Endothelial cell of umbilical vein (primary cell): ENCODE measurements around the gene PTGDS. TPM values are rescaled to one million over a fixed set of nuclear protein-coding genes. Genes with fewer than 3 reads are reported as not detected.

Experiments used
- BruUV-seq: library from RNA; stranded (reverse); fragments of 400-500 nt; replicated peaks from 2 replicates; lab custom pipeline; 2021; lab: Mats Ljungman, UMichigan
- CTCF ChIA-PET: fragments of 300-600, 350-600 bp; sonication (Branson Sonifier 250); formaldehyde crosslinking; loops from one replicate; lab custom pipeline; 2021; ENCODE audit warnings: antibody characterized with exemption, inconsistent platforms; lab: Charles Lee
- POLR2A ChIA-PET: fragments of 300-600, 350-600 bp; sonication (Branson Sonifier 250); formaldehyde crosslinking; loops from one replicate; lab custom pipeline; 2021; ENCODE audit warnings: antibody characterized with exemption, inconsistent platforms; lab: Charles Lee
- DNase-seq: peaks from one replicate; pipeline ENCODE4 v3.0.0-alpha.2; 2011; ENCODE audit warnings: low read depth, low spot score
- FAIRE-seq: peaks from 2 replicates; lab custom pipeline; 2011; peaks lifted over from hg19 to GRCh38; lab: Jason Lieb, UNC
- H2AFZ ChIP-seq: 2 replicates; pipeline ENCODE4 v1.6.0; 2012; ENCODE audit warnings: low read depth, low read length, control low read depth, inconsistent platforms
- H3K27ac ChIP-seq: 2 replicates; pipeline ENCODE4 v1.5.1; 2011; ENCODE audit warnings: low read depth, mild to moderate bottlenecking, control low read depth, low read length, moderate library complexity; ENCODE audit not compliant: insufficient read depth
- H3K27me3 ChIP-seq, 2 experiments: 2 replicates each; pipeline versions ENCODE4 v1.6.0 to v1.6.1; 2011; ENCODE audit warnings: low read length in 2 of 2, mixed read lengths in 1 of 2; ENCODE audit not compliant: control insufficient read depth in 2 of 2, insufficient read depth in 2 of 2
- H3K36me3 ChIP-seq, 2 experiments: 2 replicates in 1 of 2; 3 replicates in 1 of 2; pipeline ENCODE4 v1.5.1; 2011; ENCODE audit warnings: low read length in 2 of 2, mild to moderate bottlenecking in 1 of 2, moderate library complexity in 1 of 2; ENCODE audit not compliant: control insufficient read depth in 2 of 2, insufficient read depth in 2 of 2; ENCODE audit errors: extremely low read depth in 1 of 2
- H3K4me1 ChIP-seq: 3 replicates; pipeline ENCODE4 v1.5.1; 2011; ENCODE audit warnings: mild to moderate bottlenecking, low read length; ENCODE audit not compliant: control insufficient read depth, insufficient read depth; ENCODE audit errors: extremely low read depth
- H3K4me2 ChIP-seq: 2 replicates; pipeline ENCODE4 v1.6.1; 2011; ENCODE audit warnings: low read length, control low read depth, mixed read lengths; ENCODE audit not compliant: insufficient read depth
- H3K4me3 ChIP-seq, 3 experiments: fragments of 200-600 bp in 1 of 3; sonication (generic), shearing (Covaris generic) in 1 of 3; replicated peaks in 1 of 3; 2 replicates each; pipeline ENCODE4 v1.5.1; 2011 to 2016; ENCODE audit warnings: control low read depth in 3 of 3, low read length in 3 of 3, mild to moderate bottlenecking in 2 of 3, inconsistent platforms in 1 of 3, low read depth in 1 of 3, moderate library complexity in 1 of 3; ENCODE audit not compliant: insufficient read depth in 1 of 3
- H3K79me2 ChIP-seq: 2 replicates; pipeline ENCODE4 v1.6.0; 2012; ENCODE audit warnings: low read length, inconsistent platforms; ENCODE audit not compliant: control insufficient read depth, insufficient read depth
- H3K9ac ChIP-seq: replicated peaks from 2 replicates; pipeline ENCODE3; 2011; ENCODE audit warnings: low read length, control low read depth; ENCODE audit not compliant: insufficient read depth; ENCODE audit errors: extremely low read depth
- H3K9me1 ChIP-seq: replicated peaks from 3 replicates; pipeline ENCODE4 v1.6.0; 2011; ENCODE audit warnings: mild to moderate bottlenecking, low read length; ENCODE audit not compliant: control insufficient read depth, insufficient read depth; ENCODE audit errors: extremely low read depth
- H3K9me3 ChIP-seq: replicated peaks from 2 replicates; pipeline ENCODE4 v1.5.1; 2012; ENCODE audit warnings: low read length, inconsistent platforms; ENCODE audit not compliant: control insufficient read depth, insufficient read depth
- H4K20me1 ChIP-seq: replicated peaks from 2 replicates; pipeline ENCODE3; 2011; ENCODE audit warnings: mild to moderate bottlenecking, low read length; ENCODE audit not compliant: control insufficient read depth, insufficient read depth; ENCODE audit errors: extremely low read depth
- CTCF ChIP-seq, 2 donors: IDR thresholded peaks; 1 replicate in 1 of 2; 2 replicates in 1 of 2; pipeline ENCODE4 v1.5.1; 2011; ENCODE audit warnings: low read length in 2 of 2, mild to moderate bottlenecking in 2 of 2, moderate library complexity in 2 of 2, control low read depth in 1 of 2, inconsistent platforms in 1 of 2, low read depth in 1 of 2; ENCODE audit not compliant: insufficient read depth in 1 of 2; ENCODE audit errors: extremely low read depth in 1 of 2
- EZH2 ChIP-seq: IDR thresholded peaks from 2 replicates; pipeline ENCODE4 v1.6.1; 2012; ENCODE audit warnings: borderline replicate concordance, low read depth, mild to moderate bottlenecking, moderate library complexity, low read length, inconsistent platforms; ENCODE audit not compliant: severe bottlenecking
- FOS ChIP-seq: IDR thresholded peaks from 2 replicates; pipeline ENCODE4 v1.6.1; 2011; ENCODE audit warnings: mild to moderate bottlenecking, low read length, moderate library complexity, borderline replicate concordance; ENCODE audit not compliant: insufficient read depth
- GATA2 ChIP-seq: IDR thresholded peaks from 2 replicates; pipeline ENCODE4 v1.7.0; 2011; ENCODE audit warnings: low read depth, mild to moderate bottlenecking, moderate library complexity, mixed read lengths, low read length; ENCODE audit not compliant: insufficient read length, insufficient read depth
- JUN ChIP-seq: IDR thresholded peaks from 2 replicates; pipeline ENCODE4 v1.6.1; 2011; ENCODE audit warnings: borderline replicate concordance, low read depth; ENCODE audit not compliant: insufficient read length, insufficient read depth
- MYC ChIP-seq: IDR thresholded peaks from one replicate; pipeline ENCODE4 v1.6.1; 2011; ENCODE audit warnings: mild to moderate bottlenecking, low read depth, low read length
- POLR2A ChIP-seq: IDR thresholded peaks from 2 replicates; pipeline ENCODE4 v1.6.1; 2012; ENCODE audit warnings: low read depth, mild to moderate bottlenecking, control low read depth, low read length
- POLR2AphosphoS5 ChIP-seq: IDR thresholded peaks from 2 replicates; pipeline ENCODE4 v1.6.1; 2012; ENCODE audit warnings: low read depth, mild to moderate bottlenecking, control low read depth, low read length, moderate library complexity; ENCODE audit not compliant: insufficient read depth
- dilution Hi-C: fragments of 300-500 bp; cut with MboI; formaldehyde crosslinking; loops from one replicate; pipeline ENCODE4 v1.15.0; 2019; ENCODE audit warnings: low sequenced_read_pairs; ENCODE audit not compliant: extremely low pct_ligation_motif_present
- intact Hi-C: fragments of 100-400 bp; cut with micrococcal nuclease; formaldehyde crosslinking; loops from one replicate; pipeline ENCODE4 v1.10.0; 2022
- polyA plus RNA-seq, 4 experiments: library from polyadenylated mRNA; depleted of rRNA in 3 of 4; stranded (reverse) in 3 of 4; unstranded in 1 of 4; fragments of >200 nt; gene quantifications; 2 replicates each; pipeline versions ENCODE4 v1.2.1 to v1.2.3, GENCODE V29; 2011 to 2012; ENCODE audit warnings: missing spikeins in 1 of 4
- total RNA-seq: library from RNA; stranded (reverse); gene quantifications from 2 replicates; pipeline ENCODE4 v1.2.3, GENCODE V29; 2021
- TF ChIP-seq, protein P1 (sequence below): IDR thresholded peaks from 2 replicates; pipeline ENCODE4 v1.6.1; 2011; ENCODE audit not compliant: insufficient read depth, insufficient read length

PTGDS gene
- total and polyA plus RNA-seq, 2 donors (not counting 3 experiments of a cell fraction or from before 2014, with no cell fraction given) = not detected

DNA sequence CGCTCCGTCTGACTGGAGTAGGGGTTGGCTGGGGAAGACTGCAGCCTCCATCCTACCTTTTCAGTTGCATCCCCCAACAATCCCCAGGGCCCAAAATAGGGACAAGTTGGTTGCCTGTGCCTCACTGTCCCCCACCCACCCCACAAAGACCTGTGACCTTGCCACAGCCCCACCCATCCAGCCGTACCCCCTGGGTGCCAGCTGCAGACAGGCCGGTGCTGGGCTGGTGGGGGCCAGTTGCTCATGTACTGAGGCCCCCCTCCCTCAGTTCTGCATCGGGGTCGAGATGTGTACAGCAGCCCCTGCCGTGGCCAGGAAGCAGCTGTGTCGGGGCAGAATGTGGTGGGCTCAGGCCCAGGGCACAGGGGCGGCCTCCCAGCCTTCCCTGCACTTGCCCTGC is 5.9 kb downstream of the PTGDS start:
- Histone ChIP-seq H3K36me3 (no peaks in the 10 kb centered on the region), H3K4me1 (peaks cover 4% of the 10 kb centered on the region), H3K9me3 (no peaks in the 10 kb centered on the region), H3K9ac (no peak overlapping the region), H3K27me3 (peaks cover 3 to 10% of the 10 kb centered on the region in 2 experiments), H3K4me2 (no peak overlapping the region), H3K27ac (no peak overlapping the region), H3K79me2 (no peaks in the 10 kb centered on the region), H4K20me1 (no peaks in the 10 kb centered on the region), H3K9me1 (no peaks in the 10 kb centered on the region), H2AFZ (no peak overlapping the region), H3K4me3 (no peak overlapping the region)
- ChIA-PET CTCF (interaction anchor here (1.4 kb wide), 1 partner anchor 9 kb away, joined by 3 read pairs; the partner anchor contains the start of gene PAXX), POLR2A (no interaction called here)
- DNase-seq (no peak), FAIRE-seq (no peak)
- TF ChIP-seq POLR2AphosphoS5 (no peak), POLR2A (no peak), CTCF (IDR thresholded peaks at IDR 0.05; ENCODE audit: extremely low read depth in 1 of 2, insufficient read depth in 1 of 2, low read depth in 1 of 2, low read length in 2 of 2) (no peak), EZH2 (no peak), MYC (no peak), FOS (no peak), JUN (no peak), GATA2 (no peak)
- TF ChIP-seq, protein P1, sequence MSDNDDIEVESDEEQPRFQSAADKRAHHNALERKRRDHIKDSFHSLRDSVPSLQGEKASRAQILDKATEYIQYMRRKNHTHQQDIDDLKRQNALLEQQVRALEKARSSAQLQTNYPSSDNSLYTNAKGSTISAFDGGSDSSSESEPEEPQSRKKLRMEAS = no peak
- intact Hi-C loops (no loop called here), dilution Hi-C loops (no loop called here)
- BruUV-seq = no TSS peak
